ENCODE data around the gene TMEM187. TPM values are rescaled to one million over a fixed set of nuclear protein-coding genes. Genes with fewer than 3 reads are reported as not detected.

The TMEM187 gene
- total RNA-seq, 4 donors from 2014 or later, result 3.8 to 10.7 (median 8.7) TPM

DNA sequence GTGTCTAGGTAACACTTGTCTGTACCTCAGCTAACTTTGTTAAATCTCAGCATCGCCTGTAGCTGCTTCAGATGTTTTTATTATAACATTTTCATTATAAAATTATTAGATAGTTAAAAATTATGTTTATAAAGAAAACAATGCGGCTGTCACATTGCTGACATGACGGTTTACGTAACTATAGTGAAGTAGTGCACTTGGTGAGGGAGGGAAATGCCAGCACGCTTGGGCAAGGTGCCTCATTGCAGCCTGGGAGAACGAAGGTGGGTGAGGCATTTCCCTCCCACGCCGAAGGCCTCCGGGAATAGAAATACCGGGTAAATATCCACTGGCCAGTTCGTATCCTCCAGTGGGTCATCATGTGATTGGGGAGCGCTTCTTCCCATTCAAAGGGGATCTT lies 15.9 kb downstream of the TMEM187 start:
- no peak overlapping the region for H3K27ac ChIP-seq
- no peak for DNase-seq
- H3K27me3 ChIP-seq, result no peaks in the 10 kb centered on the region
- TF ChIP-seq POLR2A (IDR thresholded peaks at IDR 0.05) (no peak), CTCF (IDR thresholded peaks at IDR 0.05) (no peak)
- 83 to 85% methylated on average over 10 to 12 of the region's 12 CpGs for WGBS, 2 donors
- peaks cover 0 to 3% of the 10 kb centered on the region in 2 donors for H3K4me1 ChIP-seq
- H3K9me3 ChIP-seq, result no peaks in the 10 kb centered on the region
- intact Hi-C loops (cut with DNase I), result no loop called here
- no peaks in the 10 kb centered on the region for H3K36me3 ChIP-seq
- H3K4me3 ChIP-seq (replicated peaks in 1 of 3), result no peak overlapping the region

GRCh38 chrX:153989973-153990655 lies 17.6 kb downstream of the TMEM187 start:
- no peak for DNase-seq
- Histone ChIP-seq H3K36me3 (no peaks in the 10 kb centered on the region), H3K9me3 (no peaks in the 10 kb centered on the region), H3K27me3 (no peaks in the 10 kb centered on the region), H3K4me1 (no peaks in the 10 kb centered on the region), H3K27ac (no peak overlapping the region), H3K4me3 (replicated peaks in 1 of 3) (no peak overlapping the region)
- intact Hi-C loops (cut with DNase I), result no loop called here
- TF ChIP-seq POLR2A (IDR thresholded peaks at IDR 0.05) (no peak), CTCF (IDR thresholded peaks at IDR 0.05) (no peak)
- 84 to 94% methylated on average over 8 to 13 of the region's 14 CpGs for WGBS, 2 donors

- Histone ChIP-seq H3K4me1 (no peaks in the 10 kb centered on the region), H3K27me3 (no peaks in the 10 kb centered on the region), H3K9me3 (no peaks in the 10 kb centered on the region), H3K4me3 (replicated peaks in 1 of 3) (no peak overlapping the region), H3K27ac (no peak overlapping the region), H3K36me3 (no peaks in the 10 kb centered on the region)
- no peak for DNase-seq
- intact Hi-C loops (cut with DNase I), result no loop called here
- TF ChIP-seq CTCF (IDR thresholded peaks at IDR 0.05) (no peak), POLR2A (IDR thresholded peaks at IDR 0.05) (no peak)
- WGBS, 2 donors, result 100% methylated on average over 3 of the region's 3 CpGs
Measured at GRCh38 chrX:153991013-153991580, 18.5 kb downstream of the TMEM187 start.

- H3K27ac ChIP-seq, result no peak overlapping the region
- intact Hi-C loops (cut with DNase I), result no loop called here
- 88 to 93% methylated on average over 7 to 8 of the region's 8 CpGs for WGBS, 2 donors
- no peak overlapping the region for H3K4me3 ChIP-seq (replicated peaks in 1 of 3)
- H3K4me1 ChIP-seq, result no peaks in the 10 kb centered on the region
- no peaks in the 10 kb centered on the region for H3K9me3 ChIP-seq
- DNase-seq, result no peak
- H3K27me3 ChIP-seq, result no peaks in the 10 kb centered on the region
- no peak for TF ChIP-seq POLR2A (IDR thresholded peaks at IDR 0.05)
- TF ChIP-seq CTCF (IDR thresholded peaks at IDR 0.05), result no peak
- H3K36me3 ChIP-seq, result no peaks in the 10 kb centered on the region
Measured at GRCh38 chrX:153992180-153992579, 19.6 kb downstream of the TMEM187 start.

DNA sequence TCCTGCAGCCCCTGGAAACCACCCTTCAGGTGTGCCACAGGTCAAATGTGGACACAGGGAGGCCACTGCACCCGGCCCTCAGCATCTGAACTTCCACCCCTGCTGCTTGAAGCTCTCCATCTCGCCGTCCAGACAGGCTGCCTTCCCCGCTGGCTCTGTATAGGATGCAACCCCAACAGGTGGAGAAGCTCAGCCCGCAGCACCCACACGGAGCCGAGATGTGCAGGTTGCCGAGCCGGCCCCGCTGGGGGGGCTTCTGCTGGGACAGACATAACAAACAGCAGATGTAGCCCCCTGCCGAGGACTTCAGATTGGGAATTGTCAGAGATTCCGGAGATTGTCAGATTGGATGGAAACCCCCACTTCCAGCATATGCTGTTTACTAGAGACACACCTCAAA lies 20.5 kb downstream of the TMEM187 start:
- DNase-seq, result no peak
- intact Hi-C loops (cut with DNase I), result no loop called here
- Histone ChIP-seq H3K27me3 (no peaks in the 10 kb centered on the region), H3K4me1 (no peaks in the 10 kb centered on the region), H3K9me3 (no peaks in the 10 kb centered on the region), H3K36me3 (no peaks in the 10 kb centered on the region), H3K4me3 (replicated peaks in 1 of 3) (no peak overlapping the region), H3K27ac (no peak overlapping the region)
- WGBS, 2 donors, result 84 to 97% methylated on average over 4 to 7 of the region's 12 CpGs
- TF ChIP-seq POLR2A (IDR thresholded peaks at IDR 0.05) (no peak), CTCF (IDR thresholded peaks at IDR 0.05) (no peak)

All from thyroid gland (tissue), 4 donors.